Measurements from ENCODE around the gene IRF1. TPM values are rescaled to one million over a fixed set of nuclear protein-coding genes. Genes with fewer than 3 reads are reported as not detected.

IRF1 gene
- polyA plus RNA-seq, 4 donors: 16.1 to 20.2 (median 18.9) TPM

DNA sequence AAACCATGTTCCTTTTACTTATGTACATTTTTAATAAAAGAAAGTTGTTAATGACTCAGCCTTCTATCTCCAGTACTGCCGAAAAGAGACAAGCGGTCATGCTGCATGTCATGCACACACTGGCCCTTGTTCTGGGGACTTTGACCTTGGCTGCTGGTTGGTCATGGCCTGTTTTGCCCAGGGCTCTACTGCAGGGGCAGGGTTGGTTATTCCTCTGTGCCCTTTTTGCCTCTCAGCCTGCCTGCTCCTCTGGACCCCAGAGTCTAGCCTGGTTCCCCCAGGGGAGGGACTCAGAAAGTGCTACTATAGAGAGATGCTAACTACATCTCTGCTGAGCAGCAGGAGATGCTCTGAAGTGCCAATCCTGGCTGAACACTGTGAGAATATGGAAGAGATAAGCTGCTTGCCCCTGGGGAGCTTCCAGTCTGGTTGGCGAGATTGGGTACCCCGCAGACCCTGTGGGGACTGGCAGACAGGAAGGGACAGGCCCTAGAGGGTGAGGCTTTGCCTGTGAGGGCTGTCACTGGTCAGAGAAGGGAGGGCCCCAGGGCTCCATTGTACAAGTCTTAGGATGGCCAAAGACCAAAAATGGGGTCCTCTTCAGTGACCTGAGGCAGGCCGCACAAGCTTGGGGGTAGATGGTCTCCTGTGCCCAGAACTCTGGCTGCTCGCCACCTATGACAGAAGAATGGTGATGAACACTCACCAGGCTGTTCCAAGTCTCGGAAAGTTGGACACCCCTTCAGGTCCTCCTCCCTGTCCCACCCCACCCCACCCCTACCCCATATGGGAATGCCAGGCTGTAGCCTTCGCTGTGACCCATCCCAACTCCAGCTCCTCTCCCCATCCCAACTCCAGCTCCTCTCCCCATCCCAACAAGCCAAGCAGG is 14.3 kb downstream of the IRF1 start:
- DNase-seq (ENCODE audit: low read depth in 4 of 4, low spot score in 3 of 4): no peak

DNA sequence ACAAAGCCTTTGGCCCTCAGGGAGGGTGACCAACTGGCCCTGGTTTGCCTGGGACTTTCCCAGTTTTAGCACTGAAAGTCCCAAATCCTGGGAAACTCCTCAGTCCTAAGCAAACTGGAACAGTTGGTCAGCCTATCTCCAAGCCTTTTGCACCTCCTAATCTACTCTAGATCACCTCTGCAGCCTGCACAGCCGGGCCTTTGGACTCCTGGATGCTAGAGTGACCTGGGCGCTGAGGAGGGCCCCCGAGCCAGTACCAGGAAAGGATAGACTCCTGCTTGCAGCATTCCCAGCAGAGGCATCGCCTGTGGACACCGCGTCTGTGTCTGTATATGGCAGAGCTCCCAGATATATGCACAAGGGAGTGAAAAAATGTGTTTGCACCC is 15.1 kb downstream of the IRF1 start:
- no peak for DNase-seq (ENCODE audit: low read depth in 4 of 4, low spot score in 3 of 4)

GRCh38 chr5:132474881-132475496 is 15.6 kb downstream of the IRF1 start:
- DNase-seq (ENCODE audit: low read depth in 4 of 4, low spot score in 3 of 4): no peak

- no peak for DNase-seq (ENCODE audit: low read depth in 4 of 4, low spot score in 3 of 4)
Measured at GRCh38 chr5:132474131-132474723, 16.3 kb downstream of the IRF1 start.

- no peak for DNase-seq (ENCODE audit: low read depth in 4 of 4, low spot score in 3 of 4)
Measured at GRCh38 chr5:132473668-132474067, 16.9 kb downstream of the IRF1 start.

- DNase-seq (ENCODE audit: low read depth in 4 of 4, low spot score in 3 of 4): no peak
Measured at GRCh38 chr5:132473019-132473531, 17.5 kb downstream of the IRF1 start.

GRCh38 chr5:132472431-132472830 is 18.1 kb downstream of the IRF1 start:
- DNase-seq (ENCODE audit: low read depth in 4 of 4, low spot score in 3 of 4): no peak

DNA sequence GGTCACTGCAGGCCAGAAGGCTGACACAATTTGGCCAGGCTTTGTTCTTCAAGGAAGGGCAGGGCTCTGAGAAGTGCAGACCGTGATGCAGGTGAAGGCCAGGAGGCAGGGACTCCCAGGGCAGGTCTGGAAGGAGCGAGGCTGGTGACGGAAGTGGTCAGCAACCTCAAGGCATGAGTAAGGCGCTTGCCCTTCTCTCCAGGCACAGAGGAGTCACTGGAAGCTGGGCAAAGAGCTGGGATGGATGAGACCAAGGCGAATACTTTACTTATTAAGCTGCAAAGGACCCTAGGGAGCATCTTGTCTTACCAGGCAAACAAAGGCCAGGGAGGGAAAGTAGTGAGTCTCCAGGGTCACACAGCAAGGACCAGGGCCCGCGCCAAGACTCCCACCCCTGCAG is 18.6 kb downstream of the IRF1 start:
- DNase-seq (ENCODE audit: low read depth in 4 of 4, low spot score in 3 of 4): no peak

- DNase-seq (ENCODE audit: low read depth in 4 of 4, low spot score in 3 of 4): no peak
Measured at GRCh38 chr5:132471151-132471907, 19.2 kb downstream of the IRF1 start.

GRCh38 chr5:132470596-132470995 is 20.0 kb downstream of the IRF1 start:
- DNase-seq (ENCODE audit: low read depth in 4 of 4, low spot score in 3 of 4): no peak

DNA sequence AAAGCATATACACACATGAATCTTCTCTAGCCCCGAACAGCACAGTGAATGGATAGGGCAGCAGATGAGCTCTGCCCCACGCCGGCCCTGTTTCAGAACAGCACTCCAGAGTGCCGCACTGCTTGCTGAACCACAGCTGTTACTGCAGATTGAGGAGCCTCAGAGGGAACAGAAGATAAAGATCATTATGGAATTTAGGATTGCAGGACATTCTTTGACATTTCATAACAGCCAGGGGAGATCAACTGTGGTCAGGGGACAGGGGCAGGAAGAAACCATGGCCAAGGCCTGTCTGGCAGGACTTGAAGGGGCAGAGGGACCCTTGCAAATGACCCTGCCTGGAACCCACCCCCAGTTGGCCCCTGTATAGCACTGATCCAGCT is 20.6 kb downstream of the IRF1 start:
- no peak for DNase-seq (ENCODE audit: low read depth in 4 of 4, low spot score in 3 of 4)

GRCh38 chr5:132469380-132470009 is 21.1 kb downstream of the IRF1 start:
- DNase-seq (ENCODE audit: low read depth in 4 of 4, low spot score in 3 of 4): no peak

DNA sequence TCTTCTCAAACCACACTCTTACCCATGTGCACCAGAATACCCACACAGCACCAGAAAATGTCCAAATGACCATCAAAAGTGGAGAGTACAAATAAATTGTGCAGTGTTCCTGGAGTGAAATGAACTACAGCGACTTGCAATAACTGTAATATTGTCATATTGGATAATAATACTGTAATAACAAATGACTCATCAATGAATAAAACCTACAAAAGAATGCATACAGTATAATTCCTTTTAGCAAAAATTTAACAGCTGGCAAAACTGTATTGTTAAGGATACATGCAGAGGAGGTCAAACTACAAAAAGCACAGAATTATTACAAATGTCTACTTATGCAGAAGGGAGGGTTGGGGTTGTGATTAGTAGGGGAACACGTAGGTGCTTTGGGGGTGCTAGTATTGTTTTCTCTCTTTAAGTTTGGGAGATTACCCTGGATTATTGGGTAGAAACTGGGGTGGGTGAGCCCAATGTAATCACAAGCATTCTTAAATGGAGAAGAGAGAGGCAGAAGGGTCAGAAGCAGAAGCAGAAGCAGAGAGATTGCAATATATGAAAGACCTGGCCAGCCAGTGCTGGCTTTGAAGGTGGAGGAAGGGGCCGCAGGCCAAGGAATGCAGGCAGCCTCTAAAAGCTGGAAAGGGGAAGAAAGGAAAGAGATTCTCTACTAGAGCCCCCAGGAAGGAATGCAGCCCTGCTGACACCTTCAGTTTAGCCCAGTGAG is 21.8 kb downstream of the IRF1 start:
- DNase-seq (ENCODE audit: low read depth in 4 of 4, low spot score in 3 of 4): no peak

DNA sequence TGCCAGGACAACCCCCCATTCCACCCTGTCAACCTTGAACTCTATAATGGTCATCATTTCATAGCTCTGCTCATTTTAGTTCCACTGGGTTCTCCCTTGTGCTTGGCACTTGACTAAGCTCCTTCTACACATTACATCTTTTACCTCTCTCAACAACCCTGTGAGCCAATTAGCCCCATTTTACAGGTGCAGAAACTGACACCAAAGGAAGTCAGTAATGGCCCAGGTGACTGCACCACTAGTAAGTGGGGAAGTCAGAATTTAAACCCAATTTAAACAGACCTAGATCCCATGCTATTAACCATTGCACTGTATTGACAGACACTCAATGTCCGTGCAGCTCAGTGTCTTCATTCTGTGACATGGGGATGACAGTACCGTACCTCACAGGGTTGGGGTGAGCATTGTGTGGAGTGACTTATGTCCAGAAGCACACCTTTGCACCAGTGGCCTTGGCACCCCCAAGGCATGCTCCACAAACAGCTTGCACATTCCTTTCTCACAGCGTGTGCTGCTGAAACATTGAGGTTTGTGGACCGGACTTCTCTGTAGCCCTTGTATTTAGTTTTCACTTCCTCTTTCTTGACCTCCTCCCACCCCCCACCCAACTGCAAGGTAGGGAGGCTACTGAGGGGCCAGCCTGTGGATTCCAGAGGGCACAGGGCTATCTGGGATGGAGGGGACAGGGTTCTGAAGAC is 23.1 kb downstream of the IRF1 start:
- DNase-seq (ENCODE audit: low read depth in 4 of 4, low spot score in 3 of 4): no peak

DNA sequence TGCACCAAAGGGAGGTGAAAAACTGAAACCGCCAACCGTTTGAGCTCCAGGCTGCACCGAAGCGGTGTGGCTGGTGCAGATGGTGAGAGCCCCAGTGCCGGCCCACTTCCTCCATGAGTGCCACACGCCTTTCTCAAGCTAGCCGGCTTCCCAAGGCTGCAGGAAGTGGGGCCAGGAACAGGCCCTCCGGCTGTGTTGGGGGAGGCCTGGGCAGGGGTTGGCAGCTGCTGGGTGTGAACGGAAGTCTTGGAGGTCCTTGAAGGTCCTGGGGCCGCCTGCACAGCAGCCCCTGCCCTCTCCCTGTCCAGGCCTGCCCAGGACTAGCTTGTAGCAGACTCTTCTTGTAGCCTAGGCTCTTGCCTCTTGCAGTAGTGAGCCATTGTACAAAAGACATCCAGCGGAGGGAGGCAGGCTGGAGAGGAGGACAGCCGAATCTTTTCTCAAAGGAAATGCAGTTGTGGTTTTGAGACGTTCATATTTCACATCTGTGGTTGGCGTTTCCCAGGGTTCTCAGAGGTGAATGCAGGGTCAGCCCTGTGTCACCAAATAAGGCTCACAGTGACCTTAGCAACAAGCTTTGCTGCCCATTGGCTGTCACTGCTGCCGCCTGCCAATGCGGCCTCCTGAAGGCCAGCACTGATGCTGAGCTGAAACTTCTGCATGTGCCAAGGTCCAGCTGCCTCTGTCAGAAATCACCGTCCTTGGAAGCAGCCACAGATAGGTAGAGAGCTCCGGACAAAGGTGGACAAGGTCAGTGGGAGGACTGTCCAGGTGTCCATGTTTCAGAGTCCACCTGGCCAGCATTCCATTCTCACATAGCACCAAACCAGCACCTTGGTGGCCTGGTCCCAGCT is 23.9 kb downstream of the IRF1 start:
- DNase-seq (ENCODE audit: low read depth in 4 of 4, low spot score in 3 of 4): no peak

DNA sequence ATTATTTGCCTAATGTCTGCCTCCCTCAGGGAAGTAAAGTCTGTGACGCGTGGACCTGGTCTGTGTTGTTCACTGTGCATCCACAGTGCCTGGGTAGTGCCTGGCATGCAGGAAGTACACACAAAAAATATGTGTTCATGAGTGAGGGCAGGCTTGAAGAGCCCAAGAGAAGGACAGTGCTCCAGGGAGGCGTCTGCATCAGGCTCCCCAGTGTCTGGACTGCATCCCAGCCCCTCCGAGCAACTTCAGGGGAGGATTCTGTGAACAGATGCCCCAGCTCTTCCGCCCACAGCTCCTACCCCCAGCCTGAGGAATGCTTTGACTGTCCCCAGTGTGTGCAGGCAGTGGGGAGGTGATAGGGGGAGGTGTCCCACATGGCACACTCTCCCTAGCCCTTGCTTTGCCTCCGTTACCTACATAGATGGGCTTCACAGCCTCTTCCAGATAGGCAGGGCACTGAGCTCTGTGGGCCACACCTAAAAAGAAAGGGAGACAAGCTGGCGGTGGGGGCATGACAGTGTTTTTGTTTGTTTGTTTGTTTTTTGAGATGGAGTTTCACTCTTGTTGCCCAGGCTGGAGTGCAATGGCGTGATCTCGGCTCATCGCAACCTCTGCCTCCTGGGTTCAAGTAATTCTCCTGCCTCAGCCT is 25.4 kb downstream of the IRF1 start:
- DNase-seq (ENCODE audit: low read depth in 4 of 4, low spot score in 3 of 4): no peak

DNA sequence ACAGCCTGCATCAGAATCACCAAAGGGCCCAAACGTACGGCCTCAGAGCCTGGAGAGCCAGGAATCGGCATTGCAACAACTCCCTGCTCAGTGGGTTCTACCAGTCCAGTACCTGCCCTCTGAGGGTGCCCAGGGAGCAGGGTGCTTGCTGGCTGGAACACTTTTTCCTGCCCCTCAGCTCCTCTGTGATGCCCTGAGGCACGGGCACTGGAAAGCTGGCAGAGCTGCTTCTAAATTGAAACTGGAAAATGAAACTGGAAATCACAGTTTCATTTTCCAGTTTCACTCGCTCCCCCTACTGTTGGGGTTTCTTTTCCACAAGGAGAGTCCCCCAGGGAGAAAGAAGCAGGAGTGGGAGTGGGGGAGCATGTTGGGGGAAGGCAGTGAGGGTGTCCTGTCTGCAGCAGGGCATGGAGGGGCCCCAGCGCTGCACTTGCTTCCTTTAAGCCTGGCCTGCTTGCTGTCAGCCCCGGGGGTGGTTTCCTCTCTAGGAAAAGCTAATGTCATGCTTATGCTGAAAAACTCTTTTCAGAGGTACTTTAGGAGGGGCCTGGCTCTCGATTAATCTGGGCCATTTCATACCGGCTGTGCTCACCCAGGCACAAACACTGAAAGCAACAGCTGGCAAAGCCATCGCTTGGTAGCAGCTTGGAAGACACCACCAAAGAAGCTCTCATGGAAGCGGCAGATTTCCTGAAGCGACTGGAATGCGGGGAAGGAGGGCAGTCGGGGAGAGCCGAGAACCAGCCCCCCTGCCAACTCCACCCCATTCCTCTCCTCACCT is 26.2 kb downstream of the IRF1 start:
- DNase-seq (ENCODE audit: low read depth in 4 of 4, low spot score in 3 of 4): no peak

Measured in right renal pelvis (tissue), 4 donors.